NCI-H1048 (cell line): ENCODE data around the gene SLC36A1.

Source experiments
- DNase-seq: peaks from one replicate; lab custom pipeline; 2025; lab: John Stamatoyannopoulos, UW

The SLC36A1 gene

DNA sequence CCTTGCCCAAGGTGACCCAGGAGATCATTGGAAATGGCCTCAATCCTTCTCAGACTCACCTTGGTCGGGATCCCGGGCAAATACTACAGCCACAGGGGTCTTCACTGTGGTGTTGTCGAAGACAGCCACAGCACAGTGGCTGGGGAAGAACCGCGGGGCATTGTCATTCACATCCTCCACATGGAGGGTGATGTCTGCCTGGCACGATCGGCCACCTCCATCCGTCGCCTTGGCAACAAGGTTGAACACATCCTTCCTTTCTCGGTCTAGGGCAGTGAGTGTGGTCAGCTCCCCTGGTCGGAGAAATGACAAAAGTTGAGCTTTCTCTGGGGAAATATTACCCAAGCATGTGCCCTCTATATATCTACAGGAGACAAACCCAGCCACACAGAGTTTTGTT, 86.9 kb downstream of the SLC36A1 start:
- no peak for DNase-seq

DNA sequence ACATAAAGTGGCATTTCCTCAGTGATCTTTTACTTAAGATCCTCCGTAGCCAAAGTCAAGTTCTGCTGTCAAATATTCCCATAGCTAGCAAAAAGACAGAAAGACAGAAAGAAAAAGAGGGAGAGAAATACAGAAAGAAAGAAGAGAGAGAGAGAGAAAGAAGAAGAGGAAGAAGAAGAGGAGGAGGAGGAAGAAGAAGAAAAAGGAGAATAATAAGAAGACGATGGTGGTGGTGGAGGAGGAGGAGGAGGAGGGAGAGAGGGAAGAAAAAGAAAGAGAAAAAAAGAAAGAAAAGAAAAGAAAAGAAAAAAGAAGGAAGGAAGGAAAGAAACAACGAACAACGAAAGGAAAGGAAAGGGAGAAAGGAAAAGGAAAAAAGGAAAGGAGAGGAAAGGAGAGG, 89.6 kb downstream of the SLC36A1 start:
- DNase-seq, result no peak

GRCh38 chr5:151541571-151541970, 94.2 kb downstream of the SLC36A1 start:
- DNase-seq, result no peak
